Measurements from ENCODE around the gene AAK1.

GRCh38 chr2:69585855-69586555 lies 57.5 kb downstream of the AAK1 start:
- TF ChIP-seq EZH2 (IDR thresholded peaks at IDR 0.05; ENCODE audit: borderline replicate concordance, low read depth, low read length, severe bottlenecking) (no peak), CTCF (IDR thresholded peaks at IDR 0.05; ENCODE audit: borderline replicate concordance, extremely low read depth, low read length, poor library complexity, severe bottlenecking) (no peak)
